Measurements from ENCODE around the gene RIPK4.
"Not testable (repeated sequence)": the region's sequence is repeated elsewhere in the genome, so short reads cannot be mapped to it uniquely, and the experiment has no call there.

The RIPK4 gene

DNA sequence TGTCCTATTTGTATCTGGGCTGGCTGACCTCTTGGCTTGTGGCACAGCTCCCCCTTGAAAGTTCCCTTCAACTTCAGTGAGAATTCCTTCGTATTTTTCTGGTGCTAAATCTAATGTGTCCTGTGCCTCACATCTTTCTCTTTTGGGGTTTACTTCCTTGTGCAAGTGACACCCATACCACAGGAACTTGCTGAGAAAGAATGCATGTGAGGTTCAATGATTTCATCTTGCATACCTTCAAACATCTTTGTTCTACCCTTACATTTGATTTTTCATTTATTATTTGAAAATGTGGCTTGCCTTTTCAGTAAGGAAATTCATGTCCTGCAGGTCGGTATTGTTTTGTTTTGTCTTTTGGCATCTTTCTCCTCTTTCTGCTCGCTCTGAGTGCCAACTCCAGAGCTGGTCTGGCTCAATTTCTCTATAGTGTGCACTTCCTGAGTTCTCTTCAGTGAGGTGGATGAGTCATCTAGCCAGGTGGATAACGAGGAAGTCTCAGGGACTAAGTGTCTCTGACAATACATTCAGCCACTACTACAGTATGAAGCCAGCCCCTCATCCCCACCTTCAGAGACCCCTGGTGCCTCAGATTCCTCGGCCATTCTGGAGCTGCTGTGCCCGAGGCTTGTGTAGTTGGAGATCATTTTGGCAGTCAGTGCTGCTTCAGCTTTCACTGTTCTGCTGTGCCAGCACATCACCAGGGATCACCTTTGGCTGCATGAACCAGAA is 59.5 kb downstream of the RIPK4 start:
- H3K4me3 ChIP-seq (ENCODE audit: low read length), result no peak overlapping the region
- no peak for TF ChIP-seq ZNF274 (IDR thresholded peaks at IDR 0.05; ENCODE audit: low read depth, low read length)

GRCh38 chr21:41706678-41707077 is 60.2 kb downstream of the RIPK4 start:
- H3K4me3 ChIP-seq (ENCODE audit: low read length), result no peak overlapping the region
- no peak for TF ChIP-seq ZNF274 (IDR thresholded peaks at IDR 0.05; ENCODE audit: low read depth, low read length)

- no peak for TF ChIP-seq ZNF274 (IDR thresholded peaks at IDR 0.05; ENCODE audit: low read depth, low read length)
- H3K4me3 ChIP-seq (ENCODE audit: low read length), result no peak overlapping the region
Measured at GRCh38 chr21:41706263-41706639, 60.6 kb downstream of the RIPK4 start.

DNA sequence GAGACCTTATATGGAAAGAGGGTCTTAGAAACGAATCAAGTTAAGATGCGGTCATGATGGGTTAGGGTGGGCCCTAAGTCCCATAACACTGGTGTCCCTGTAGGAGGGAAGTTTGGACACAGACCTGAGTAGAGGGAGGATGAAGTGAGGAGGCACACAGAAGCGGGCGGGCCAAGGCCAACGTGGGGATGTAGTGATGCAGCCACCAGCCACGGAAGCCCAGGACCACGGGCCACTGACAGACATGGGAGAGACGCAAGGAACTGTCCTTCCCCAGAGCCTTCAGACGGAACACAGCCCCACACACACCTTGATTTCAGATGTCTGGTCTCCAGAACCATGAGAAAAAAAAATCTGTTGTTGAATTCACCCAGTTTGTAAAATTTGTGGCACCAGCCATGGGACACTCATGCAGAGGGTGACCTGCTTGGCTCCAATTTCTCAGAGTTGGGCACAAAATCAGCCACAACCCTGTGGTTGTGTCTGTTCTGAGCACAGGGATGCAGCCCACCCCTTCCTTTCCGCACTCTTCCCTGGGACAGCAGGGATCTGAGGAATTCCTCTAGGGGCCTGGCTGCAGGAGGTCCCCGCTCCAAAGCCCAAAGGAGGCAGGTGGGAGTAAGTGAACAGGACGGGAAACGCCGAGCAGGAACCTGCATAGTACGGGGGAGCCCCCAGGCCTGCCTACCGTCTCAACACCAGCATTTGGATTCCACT is 61.1 kb downstream of the RIPK4 start:
- H3K4me3 ChIP-seq (ENCODE audit: low read length), result no peak overlapping the region
- no peak for TF ChIP-seq ZNF274 (IDR thresholded peaks at IDR 0.05; ENCODE audit: low read depth, low read length)

GRCh38 chr21:41703857-41704501 is 62.9 kb downstream of the RIPK4 start:
- TF ChIP-seq ZNF274 (IDR thresholded peaks at IDR 0.05; ENCODE audit: low read depth, low read length), result no peak
- H3K4me3 ChIP-seq (ENCODE audit: low read length), result no peak overlapping the region

GRCh38 chr21:41701749-41702148 is 65.1 kb downstream of the RIPK4 start:
- H3K4me3 ChIP-seq (ENCODE audit: low read length), result no peak overlapping the region
- TF ChIP-seq ZNF274 (IDR thresholded peaks at IDR 0.05; ENCODE audit: low read depth, low read length), result no peak

GRCh38 chr21:41699311-41699710 is 67.5 kb downstream of the RIPK4 start:
- no peak for TF ChIP-seq ZNF274 (IDR thresholded peaks at IDR 0.05; ENCODE audit: low read depth, low read length)
- H3K4me3 ChIP-seq (ENCODE audit: low read length), result no peak overlapping the region

- TF ChIP-seq ZNF274 (IDR thresholded peaks at IDR 0.05; ENCODE audit: low read depth, low read length), result no peak
- H3K4me3 ChIP-seq (ENCODE audit: low read length), result no peak overlapping the region
Measured at GRCh38 chr21:41698071-41698470, 68.8 kb downstream of the RIPK4 start.

- no peak for TF ChIP-seq ZNF274 (IDR thresholded peaks at IDR 0.05; ENCODE audit: low read depth, low read length)
- no peak overlapping the region for H3K4me3 ChIP-seq (ENCODE audit: low read length)
Measured at GRCh38 chr21:41695513-41695912, 71.3 kb downstream of the RIPK4 start.

DNA sequence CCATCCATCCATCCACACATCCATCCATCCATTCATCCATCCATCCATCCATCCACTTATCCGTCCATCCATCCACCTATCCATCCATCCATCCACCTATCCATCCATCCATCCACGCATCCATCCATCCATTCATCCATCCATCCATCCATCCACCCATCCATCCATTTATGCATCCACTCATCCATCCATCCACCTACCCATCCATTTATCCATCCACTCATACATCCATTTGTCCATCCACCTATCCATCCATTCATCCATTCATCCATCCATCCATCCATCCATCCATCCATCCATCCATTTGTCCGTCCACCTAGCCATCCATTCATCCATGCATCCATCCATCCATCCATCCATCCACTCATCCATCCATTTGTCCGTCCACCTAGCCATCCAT is 72.8 kb downstream of the RIPK4 start:
- H3K4me3 ChIP-seq (ENCODE audit: low read length), result not testable (repeated sequence)

DNA sequence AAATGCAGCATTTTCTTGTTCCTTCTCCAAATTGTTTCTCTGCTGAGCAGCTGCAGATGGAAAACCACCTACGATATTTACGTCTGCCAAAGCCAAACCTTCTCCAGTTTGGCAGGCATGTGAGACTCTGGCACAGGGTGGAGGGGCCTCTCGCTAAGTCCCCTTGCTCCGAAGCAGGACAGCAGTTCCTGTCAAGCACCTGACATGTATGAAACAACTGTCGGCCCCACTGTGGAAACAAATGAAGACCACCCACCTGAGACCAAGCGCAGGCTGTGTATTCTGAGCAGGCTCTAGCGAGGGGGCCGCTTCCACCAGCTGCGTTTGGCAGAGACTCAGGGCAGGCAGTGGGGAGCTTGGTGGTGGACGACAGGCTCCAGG is 74.7 kb downstream of the RIPK4 start:
- H3K4me3 ChIP-seq (ENCODE audit: low read length), result no peak overlapping the region
- no peak for TF ChIP-seq ZNF274 (IDR thresholded peaks at IDR 0.05; ENCODE audit: low read depth, low read length)

- no peak for TF ChIP-seq ZNF274 (IDR thresholded peaks at IDR 0.05; ENCODE audit: low read depth, low read length)
- no peak overlapping the region for H3K4me3 ChIP-seq (ENCODE audit: low read length)
Measured at GRCh38 chr21:41691205-41692184, 75.4 kb downstream of the RIPK4 start.

Data from GM08714 (cell line).